GM18508 (cell line): ENCODE measurements around the gene TNS3.

Experiments used
- ATAC-seq: cut with Tn5 transposase; IDR thresholded peaks from one replicate; pipeline ENCODE4 v1.9.1; 2021; ENCODE audit warnings: moderate number of reproducible peaks; ENCODE audit not compliant: insufficient read depth, unreplicated experiment

The TNS3 gene

GRCh38 chr7:47325337-47325736 is 256.6 kb downstream of the TNS3 start:
- no peak for ATAC-seq

- no peak for ATAC-seq
Observed at GRCh38 chr7:47323904-47324303, 258.0 kb downstream of the TNS3 start.

GRCh38 chr7:47322731-47323130 is 259.2 kb downstream of the TNS3 start:
- ATAC-seq, result no peak

- ATAC-seq, result no peak
Observed at GRCh38 chr7:47320296-47320695, 261.6 kb downstream of the TNS3 start.

- ATAC-seq, result no peak
Observed at GRCh38 chr7:47318395-47319182, 263.3 kb downstream of the TNS3 start.

GRCh38 chr7:47317487-47317886 is 264.4 kb downstream of the TNS3 start:
- no peak for ATAC-seq

- ATAC-seq, result no peak
Observed at GRCh38 chr7:47314728-47315607, 266.9 kb downstream of the TNS3 start.

GRCh38 chr7:47314248-47314647 is 267.7 kb downstream of the TNS3 start:
- ATAC-seq, result no peak

GRCh38 chr7:47313564-47313963 is 268.3 kb downstream of the TNS3 start:
- ATAC-seq, result no peak

- no peak for ATAC-seq
Observed at GRCh38 chr7:47311891-47312290, 270.0 kb downstream of the TNS3 start.

- ATAC-seq, result no peak
Observed at GRCh38 chr7:47310020-47310419, 271.9 kb downstream of the TNS3 start.

- no peak for ATAC-seq
Observed at GRCh38 chr7:47308808-47309207, 273.1 kb downstream of the TNS3 start.

GRCh38 chr7:47307311-47307710 is 274.6 kb downstream of the TNS3 start:
- no peak for ATAC-seq

GRCh38 chr7:47304727-47305719 is 276.9 kb downstream of the TNS3 start:
- ATAC-seq, result no peak

- ATAC-seq, result no peak
Observed at GRCh38 chr7:47303695-47304453, 278.0 kb downstream of the TNS3 start.

- ATAC-seq, result no peak
Observed at GRCh38 chr7:47303014-47303694, 278.8 kb downstream of the TNS3 start.

- no peak for ATAC-seq
Observed at GRCh38 chr7:47302560-47302959, 279.4 kb downstream of the TNS3 start.

GRCh38 chr7:47301657-47302295 is 280.1 kb downstream of the TNS3 start:
- ATAC-seq, result no peak

- ATAC-seq, result no peak
Observed at GRCh38 chr7:47301105-47301477, 280.8 kb downstream of the TNS3 start.
